SK-N-SH treated with all-trans-retinoic acid at 6 μM for 48 hours (cell line): ENCODE measurements around the gene CCL22.

Source experiments
- CSDC2 ChIP-seq: fragments of 250-450 bp; sonication (Bioruptor Pico); IDR thresholded peaks from 2 replicates; pipeline ENCODE4 v1.5.0; 2020; ENCODE audit warnings: mild to moderate bottlenecking, moderate library complexity
- GLIS3 ChIP-seq: fragments of 250-450 bp; sonication (Bioruptor Pico); IDR thresholded peaks from 2 replicates; pipeline ENCODE4 v1.5.0; 2020; ENCODE audit warnings: mild to moderate bottlenecking, moderate library complexity
- ISL1 ChIP-seq: fragments of 250-450 bp; sonication (Bioruptor Pico); IDR thresholded peaks from 2 replicates; pipeline ENCODE4 v2.1.2; 2022; ENCODE audit warnings: mild to moderate bottlenecking, moderate library complexity
- OSR1 ChIP-seq: fragments of 250-450 bp; sonication (Bioruptor Pico); IDR thresholded peaks from 2 replicates; pipeline ENCODE4 v1.8.0; 2022; ENCODE audit warnings: moderate library complexity, mild to moderate bottlenecking, inconsistent platforms
- RARB ChIP-seq: fragments of 250-450 bp; sonication (Bioruptor Pico); IDR thresholded peaks from 2 replicates; pipeline ENCODE4 v1.8.0; 2021; ENCODE audit warnings: mild to moderate bottlenecking, moderate library complexity
- TOX ChIP-seq: fragments of 250-450 bp; sonication (Bioruptor Pico); IDR thresholded peaks from 2 replicates; pipeline ENCODE4 v1.8.0; 2021; ENCODE audit warnings: mild to moderate bottlenecking, moderate library complexity, borderline replicate concordance
- ZC3H10 ChIP-seq: fragments of 250-450 bp; sonication (Bioruptor Pico); IDR thresholded peaks from 2 replicates; pipeline ENCODE4 v1.5.1; 2021; ENCODE audit warnings: mild to moderate bottlenecking, moderate library complexity
- ZFP3 ChIP-seq: fragments of 250-450 bp; sonication (Bioruptor Pico); IDR thresholded peaks from 2 replicates; pipeline ENCODE4 v1.5.0; 2020; ENCODE audit warnings: mild to moderate bottlenecking, moderate library complexity
- ZFP30 ChIP-seq: fragments of 450-650 bp; formaldehyde crosslinking; IDR thresholded peaks from 2 replicates; pipeline ENCODE4 v1.5.0; 2022; ENCODE audit warnings: mild to moderate bottlenecking, moderate library complexity
- ZNF70 ChIP-seq: fragments of 450-650 bp; formaldehyde crosslinking; IDR thresholded peaks from 2 replicates; pipeline ENCODE4 v1.5.0; 2020; ENCODE audit warnings: mild to moderate bottlenecking, moderate library complexity
- TF ChIP-seq, protein P1 (sequence below): fragments of 250-450 bp; sonication (Bioruptor Pico); IDR thresholded peaks from 2 replicates; pipeline ENCODE4 v1.8.0; 2020; ENCODE audit warnings: mild to moderate bottlenecking, moderate library complexity, borderline replicate concordance
- TF ChIP-seq, protein P2 (sequence below): fragments of 250-450 bp; sonication (Bioruptor Pico); IDR thresholded peaks from 2 replicates; pipeline ENCODE4 v1.5.0; 2020; ENCODE audit warnings: mild to moderate bottlenecking, moderate library complexity
- TF ChIP-seq, protein P3 (sequence below): fragments of 250-450 bp; sonication (Bioruptor Pico); IDR thresholded peaks from 2 replicates; pipeline ENCODE4 v1.5.1; 2020; ENCODE audit warnings: low read depth, mild to moderate bottlenecking, moderate library complexity

DNA sequence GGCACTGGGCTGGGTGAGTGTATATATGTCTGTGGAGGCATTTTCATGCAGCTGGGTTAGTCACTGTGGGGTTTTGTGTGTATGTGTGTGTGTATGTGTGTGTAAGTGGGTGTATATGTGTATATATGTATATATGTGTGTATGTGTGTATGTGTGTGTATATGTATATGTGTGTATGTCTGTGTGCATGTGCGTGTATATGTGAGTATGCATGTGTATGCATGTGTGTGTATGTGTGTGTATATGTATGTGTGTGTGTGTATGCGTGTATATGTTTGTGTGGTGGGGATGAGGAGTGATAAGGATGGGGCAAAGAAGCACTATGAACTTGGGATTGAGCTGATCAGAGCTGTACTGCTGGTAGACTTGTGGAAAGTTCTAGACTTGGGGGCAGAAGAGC, 45.1 kb upstream of the CCL22 start:
- TF ChIP-seq, protein P1, sequence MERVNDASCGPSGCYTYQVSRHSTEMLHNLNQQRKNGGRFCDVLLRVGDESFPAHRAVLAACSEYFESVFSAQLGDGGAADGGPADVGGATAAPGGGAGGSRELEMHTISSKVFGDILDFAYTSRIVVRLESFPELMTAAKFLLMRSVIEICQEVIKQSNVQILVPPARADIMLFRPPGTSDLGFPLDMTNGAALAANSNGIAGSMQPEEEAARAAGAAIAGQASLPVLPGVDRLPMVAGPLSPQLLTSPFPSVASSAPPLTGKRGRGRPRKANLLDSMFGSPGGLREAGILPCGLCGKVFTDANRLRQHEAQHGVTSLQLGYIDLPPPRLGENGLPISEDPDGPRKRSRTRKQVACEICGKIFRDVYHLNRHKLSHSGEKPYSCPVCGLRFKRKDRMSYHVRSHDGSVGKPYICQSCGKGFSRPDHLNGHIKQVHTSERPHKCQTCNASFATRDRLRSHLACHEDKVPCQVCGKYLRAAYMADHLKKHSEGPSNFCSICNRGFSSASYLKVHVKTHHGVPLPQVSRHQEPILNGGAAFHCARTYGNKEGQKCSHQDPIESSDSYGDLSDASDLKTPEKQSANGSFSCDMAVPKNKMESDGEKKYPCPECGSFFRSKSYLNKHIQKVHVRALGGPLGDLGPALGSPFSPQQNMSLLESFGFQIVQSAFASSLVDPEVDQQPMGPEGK (CRISPR knock-in tag): no peak
- TF ChIP-seq CSDC2 (CRISPR knock-in tag) (no peak), TOX (CRISPR knock-in tag) (no peak), RARB (CRISPR knock-in tag) (no peak), ISL1 (no peak), ZNF70 (CRISPR knock-in tag) (no peak), ZC3H10 (no peak), ZFP3 (no peak), ZFP30 (CRISPR knock-in tag) (no peak), OSR1 (CRISPR knock-in tag) (no peak), GLIS3 (no peak)
- TF ChIP-seq, protein P2, sequence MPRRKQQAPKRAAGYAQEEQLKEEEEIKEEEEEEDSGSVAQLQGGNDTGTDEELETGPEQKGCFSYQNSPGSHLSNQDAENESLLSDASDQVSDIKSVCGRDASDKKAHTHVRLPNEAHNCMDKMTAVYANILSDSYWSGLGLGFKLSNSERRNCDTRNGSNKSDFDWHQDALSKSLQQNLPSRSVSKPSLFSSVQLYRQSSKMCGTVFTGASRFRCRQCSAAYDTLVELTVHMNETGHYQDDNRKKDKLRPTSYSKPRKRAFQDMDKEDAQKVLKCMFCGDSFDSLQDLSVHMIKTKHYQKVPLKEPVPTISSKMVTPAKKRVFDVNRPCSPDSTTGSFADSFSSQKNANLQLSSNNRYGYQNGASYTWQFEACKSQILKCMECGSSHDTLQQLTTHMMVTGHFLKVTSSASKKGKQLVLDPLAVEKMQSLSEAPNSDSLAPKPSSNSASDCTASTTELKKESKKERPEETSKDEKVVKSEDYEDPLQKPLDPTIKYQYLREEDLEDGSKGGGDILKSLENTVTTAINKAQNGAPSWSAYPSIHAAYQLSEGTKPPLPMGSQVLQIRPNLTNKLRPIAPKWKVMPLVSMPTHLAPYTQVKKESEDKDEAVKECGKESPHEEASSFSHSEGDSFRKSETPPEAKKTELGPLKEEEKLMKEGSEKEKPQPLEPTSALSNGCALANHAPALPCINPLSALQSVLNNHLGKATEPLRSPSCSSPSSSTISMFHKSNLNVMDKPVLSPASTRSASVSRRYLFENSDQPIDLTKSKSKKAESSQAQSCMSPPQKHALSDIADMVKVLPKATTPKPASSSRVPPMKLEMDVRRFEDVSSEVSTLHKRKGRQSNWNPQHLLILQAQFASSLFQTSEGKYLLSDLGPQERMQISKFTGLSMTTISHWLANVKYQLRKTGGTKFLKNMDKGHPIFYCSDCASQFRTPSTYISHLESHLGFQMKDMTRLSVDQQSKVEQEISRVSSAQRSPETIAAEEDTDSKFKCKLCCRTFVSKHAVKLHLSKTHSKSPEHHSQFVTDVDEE (CRISPR knock-in tag): no peak
- TF ChIP-seq, protein P3, sequence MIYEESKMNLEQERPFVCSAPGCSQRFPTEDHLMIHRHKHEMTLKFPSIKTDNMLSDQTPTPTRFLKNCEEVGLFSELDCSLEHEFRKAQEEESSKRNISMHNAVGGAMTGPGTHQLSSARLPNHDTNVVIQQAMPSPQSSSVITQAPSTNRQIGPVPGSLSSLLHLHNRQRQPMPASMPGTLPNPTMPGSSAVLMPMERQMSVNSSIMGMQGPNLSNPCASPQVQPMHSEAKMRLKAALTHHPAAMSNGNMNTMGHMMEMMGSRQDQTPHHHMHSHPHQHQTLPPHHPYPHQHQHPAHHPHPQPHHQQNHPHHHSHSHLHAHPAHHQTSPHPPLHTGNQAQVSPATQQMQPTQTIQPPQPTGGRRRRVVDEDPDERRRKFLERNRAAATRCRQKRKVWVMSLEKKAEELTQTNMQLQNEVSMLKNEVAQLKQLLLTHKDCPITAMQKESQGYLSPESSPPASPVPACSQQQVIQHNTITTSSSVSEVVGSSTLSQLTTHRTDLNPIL (CRISPR knock-in tag): no peak
